Gastroesophageal sphincter (tissue), 3 donors: ENCODE measurements around the gene SPATA6L.

Experiments
- EP300 ChIP-seq: sonication (generic); formaldehyde crosslinking; IDR thresholded peaks from one replicate; pipeline ENCODE4 v1.6.1; 2017; ENCODE audit warnings: antibody characterized with exemption, mild to moderate bottlenecking
- POLR2AphosphoS5 ChIP-seq: sonication (generic); formaldehyde crosslinking; IDR thresholded peaks from one replicate; pipeline ENCODE4 v1.6.1; 2017; ENCODE audit warnings: antibody characterized with exemption
- TF ChIP-seq, protein P1 (sequence below), 4 experiments: fragments of 200-600 bp in 2 of 4; fragments of 450-650 bp in 2 of 4; sonication (generic) in 1 of 4; IDR thresholded peaks; one replicate each; pipeline ENCODE4 v1.5.1; 2017 to 2019; ENCODE audit warnings: antibody characterized with exemption in 4 of 4, mild to moderate bottlenecking in 2 of 4, moderate library complexity in 2 of 4

DNA sequence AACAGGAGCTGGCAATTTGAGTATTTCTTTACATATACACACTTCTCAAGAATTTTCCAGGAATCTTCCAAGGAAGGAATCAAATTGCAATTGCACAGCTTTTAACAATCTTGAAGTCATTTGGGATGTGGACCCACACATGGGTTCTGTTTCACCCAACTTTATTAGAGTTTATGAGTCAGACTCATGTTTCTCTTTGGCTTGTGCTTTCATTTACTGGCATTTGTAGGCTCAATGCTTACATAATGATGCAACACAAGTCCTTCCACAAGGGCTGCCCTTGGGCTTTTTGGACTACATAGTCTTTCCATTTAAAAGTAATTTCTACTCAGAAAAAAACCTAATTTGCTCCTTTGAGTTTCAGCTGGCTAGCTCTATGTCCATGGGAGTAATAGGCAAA lies 8.5 kb upstream of the SPATA6L start:
- TF ChIP-seq, protein P1, sequence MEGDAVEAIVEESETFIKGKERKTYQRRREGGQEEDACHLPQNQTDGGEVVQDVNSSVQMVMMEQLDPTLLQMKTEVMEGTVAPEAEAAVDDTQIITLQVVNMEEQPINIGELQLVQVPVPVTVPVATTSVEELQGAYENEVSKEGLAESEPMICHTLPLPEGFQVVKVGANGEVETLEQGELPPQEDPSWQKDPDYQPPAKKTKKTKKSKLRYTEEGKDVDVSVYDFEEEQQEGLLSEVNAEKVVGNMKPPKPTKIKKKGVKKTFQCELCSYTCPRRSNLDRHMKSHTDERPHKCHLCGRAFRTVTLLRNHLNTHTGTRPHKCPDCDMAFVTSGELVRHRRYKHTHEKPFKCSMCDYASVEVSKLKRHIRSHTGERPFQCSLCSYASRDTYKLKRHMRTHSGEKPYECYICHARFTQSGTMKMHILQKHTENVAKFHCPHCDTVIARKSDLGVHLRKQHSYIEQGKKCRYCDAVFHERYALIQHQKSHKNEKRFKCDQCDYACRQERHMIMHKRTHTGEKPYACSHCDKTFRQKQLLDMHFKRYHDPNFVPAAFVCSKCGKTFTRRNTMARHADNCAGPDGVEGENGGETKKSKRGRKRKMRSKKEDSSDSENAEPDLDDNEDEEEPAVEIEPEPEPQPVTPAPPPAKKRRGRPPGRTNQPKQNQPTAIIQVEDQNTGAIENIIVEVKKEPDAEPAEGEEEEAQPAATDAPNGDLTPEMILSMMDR (IDR thresholded peaks at IDR 0.05): no peak
- TF ChIP-seq EP300 (no peak), POLR2AphosphoS5 (no peak)
